ENCODE measurements around the gene DLG1.
A peak's percentile ranks its signal among the peaks of the same experiment; 100 is the strongest.

The DLG1 gene

DNA sequence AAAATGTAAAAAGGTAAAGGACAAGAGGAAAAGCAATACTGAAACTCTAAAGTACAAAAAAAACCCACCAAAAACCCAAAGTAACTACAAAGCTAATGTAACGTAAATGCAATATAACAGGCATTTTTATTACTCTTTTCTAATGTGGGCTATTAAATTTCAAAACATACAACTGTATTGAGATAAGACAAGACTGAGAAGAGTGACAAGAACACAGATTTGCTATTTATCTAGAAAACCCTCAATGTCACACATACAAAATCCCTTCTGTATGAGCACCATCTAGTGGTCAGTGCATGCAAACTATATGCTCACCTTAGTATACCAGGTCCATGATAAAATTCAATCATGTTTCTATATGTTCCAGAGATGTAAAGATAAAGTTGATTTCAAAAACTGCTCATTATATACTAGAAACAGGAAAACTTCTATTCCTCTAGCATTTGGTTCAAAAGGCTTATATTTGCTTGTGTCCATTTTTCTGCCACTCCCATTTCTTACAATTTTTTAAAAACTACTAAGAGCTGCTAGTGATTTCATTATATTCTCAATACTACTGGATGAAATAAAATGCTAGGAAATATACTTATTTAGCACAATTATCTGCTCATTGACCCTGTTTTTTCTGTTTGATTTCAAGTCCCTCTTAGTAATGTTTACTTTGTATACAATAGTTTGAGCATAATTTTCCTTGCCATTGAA lies 111.4 kb downstream of the DLG1 start:
- no peak overlapping the region for H3K27ac ChIP-seq
- H3K9me3 ChIP-seq: no peaks in the 10 kb centered on the region
- no peak overlapping the region for H3K4me3 ChIP-seq (ENCODE audit: low read depth in 1 of 2, low read length in 1 of 2)
- peaks cover 4 to 11% of the 10 kb centered on the region in 2 experiments for H3K4me1 ChIP-seq (ENCODE audit: control insufficient read depth in 1 of 2, insufficient read depth in 1 of 2, low read depth in 1 of 2, low read length in 1 of 2)
- H3K27me3 ChIP-seq: no peaks in the 10 kb centered on the region
- TF ChIP-seq, protein P1, sequence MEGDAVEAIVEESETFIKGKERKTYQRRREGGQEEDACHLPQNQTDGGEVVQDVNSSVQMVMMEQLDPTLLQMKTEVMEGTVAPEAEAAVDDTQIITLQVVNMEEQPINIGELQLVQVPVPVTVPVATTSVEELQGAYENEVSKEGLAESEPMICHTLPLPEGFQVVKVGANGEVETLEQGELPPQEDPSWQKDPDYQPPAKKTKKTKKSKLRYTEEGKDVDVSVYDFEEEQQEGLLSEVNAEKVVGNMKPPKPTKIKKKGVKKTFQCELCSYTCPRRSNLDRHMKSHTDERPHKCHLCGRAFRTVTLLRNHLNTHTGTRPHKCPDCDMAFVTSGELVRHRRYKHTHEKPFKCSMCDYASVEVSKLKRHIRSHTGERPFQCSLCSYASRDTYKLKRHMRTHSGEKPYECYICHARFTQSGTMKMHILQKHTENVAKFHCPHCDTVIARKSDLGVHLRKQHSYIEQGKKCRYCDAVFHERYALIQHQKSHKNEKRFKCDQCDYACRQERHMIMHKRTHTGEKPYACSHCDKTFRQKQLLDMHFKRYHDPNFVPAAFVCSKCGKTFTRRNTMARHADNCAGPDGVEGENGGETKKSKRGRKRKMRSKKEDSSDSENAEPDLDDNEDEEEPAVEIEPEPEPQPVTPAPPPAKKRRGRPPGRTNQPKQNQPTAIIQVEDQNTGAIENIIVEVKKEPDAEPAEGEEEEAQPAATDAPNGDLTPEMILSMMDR (IDR thresholded peaks at IDR 0.05): peak; percentile 82
- H3K36me3 ChIP-seq: no peaks in the 10 kb centered on the region

DNA sequence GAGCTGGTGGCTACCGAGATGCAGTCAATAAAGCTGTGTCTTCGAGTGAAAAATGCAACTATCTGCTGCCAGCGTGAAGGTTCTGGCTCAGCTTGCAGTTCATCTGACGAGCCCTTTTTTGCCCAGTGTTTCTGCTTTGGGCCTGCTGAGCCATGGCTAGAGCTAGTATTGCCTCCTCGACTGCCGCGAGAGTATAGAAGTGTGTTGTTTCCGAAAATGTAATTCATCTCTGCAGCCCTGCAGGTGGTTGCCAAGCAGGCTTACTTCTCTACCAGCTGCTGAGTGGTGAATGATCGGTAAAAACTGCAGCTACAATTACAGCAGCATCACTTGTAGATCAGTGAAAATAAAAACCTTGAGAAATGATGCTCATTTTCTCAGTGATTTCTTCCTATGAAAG lies 114.8 kb downstream of the DLG1 start:
- Histone ChIP-seq H3K36me3 (no peaks in the 10 kb centered on the region), H3K27me3 (no peaks in the 10 kb centered on the region), H3K27ac (no peak overlapping the region), H3K4me3 (ENCODE audit: low read depth in 1 of 2, low read length in 1 of 2) (no peak overlapping the region), H3K9me3 (no peaks in the 10 kb centered on the region), H3K4me1 (ENCODE audit: control insufficient read depth in 1 of 2, insufficient read depth in 1 of 2, low read depth in 1 of 2, low read length in 1 of 2) (peaks cover 19 to 28% of the 10 kb centered on the region in 2 experiments)
- TF ChIP-seq, protein P1 (IDR thresholded peaks at IDR 0.05): no peak

DNA sequence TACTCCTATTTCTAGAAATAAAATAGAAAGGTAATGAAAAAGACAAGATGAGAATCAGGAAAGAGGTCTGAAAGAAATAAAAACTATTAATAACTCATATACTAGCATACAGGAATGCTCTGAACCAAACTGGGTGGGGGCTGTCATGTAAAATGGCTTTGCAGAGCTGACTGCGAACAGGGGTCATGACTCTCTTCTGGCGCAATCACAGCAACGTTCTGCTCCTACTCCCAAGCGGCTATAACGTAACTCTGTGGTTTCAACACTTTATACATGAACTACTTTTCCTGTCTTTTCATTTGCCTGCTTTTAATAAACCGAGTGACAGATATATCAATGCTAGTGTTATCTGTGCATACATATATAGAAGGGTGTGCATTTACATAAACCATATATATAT lies 116.7 kb downstream of the DLG1 start:
- H3K9me3 ChIP-seq: no peaks in the 10 kb centered on the region
- H3K27ac ChIP-seq: peak overlapping the region; percentile 64
- no peaks in the 10 kb centered on the region for H3K36me3 ChIP-seq
- TF ChIP-seq, protein P1 (IDR thresholded peaks at IDR 0.05): no peak
- H3K27me3 ChIP-seq: no peaks in the 10 kb centered on the region
- peak overlapping the region; percentile 39 to 42 for H3K4me3 ChIP-seq (ENCODE audit: low read depth in 1 of 2, low read length in 1 of 2)
- peaks cover 19 to 28% of the 10 kb centered on the region in 2 experiments for H3K4me1 ChIP-seq (ENCODE audit: control insufficient read depth in 1 of 2, insufficient read depth in 1 of 2, low read depth in 1 of 2, low read length in 1 of 2)

DNA sequence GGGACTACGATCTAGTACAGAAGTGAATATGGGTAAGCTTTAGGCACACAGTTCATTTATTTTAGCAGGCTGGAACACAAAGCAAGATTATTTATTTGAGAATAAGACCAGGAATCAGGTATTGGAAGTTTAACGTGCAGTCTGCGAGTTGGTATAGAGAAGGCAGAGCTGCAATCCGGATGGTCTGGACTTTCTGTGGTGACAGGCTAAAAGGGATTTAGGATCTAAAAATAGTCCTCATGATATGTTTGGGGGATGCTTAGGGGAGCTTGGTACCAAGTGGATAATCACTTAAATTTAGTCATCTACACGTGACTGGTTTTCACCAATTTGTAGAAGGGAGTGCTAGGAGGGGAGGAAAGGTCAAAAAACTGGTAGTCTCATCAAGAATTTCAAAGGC lies 119.4 kb downstream of the DLG1 start:
- peaks cover 19 to 28% of the 10 kb centered on the region in 2 experiments for H3K4me1 ChIP-seq (ENCODE audit: control insufficient read depth in 1 of 2, insufficient read depth in 1 of 2, low read depth in 1 of 2, low read length in 1 of 2)
- no peaks in the 10 kb centered on the region for H3K9me3 ChIP-seq
- H3K36me3 ChIP-seq: no peaks in the 10 kb centered on the region
- H3K4me3 ChIP-seq (ENCODE audit: low read depth in 1 of 2, low read length in 1 of 2): no peak overlapping the region
- no peak overlapping the region for H3K27ac ChIP-seq
- TF ChIP-seq, protein P1 (IDR thresholded peaks at IDR 0.05): no peak
- no peaks in the 10 kb centered on the region for H3K27me3 ChIP-seq

DNA sequence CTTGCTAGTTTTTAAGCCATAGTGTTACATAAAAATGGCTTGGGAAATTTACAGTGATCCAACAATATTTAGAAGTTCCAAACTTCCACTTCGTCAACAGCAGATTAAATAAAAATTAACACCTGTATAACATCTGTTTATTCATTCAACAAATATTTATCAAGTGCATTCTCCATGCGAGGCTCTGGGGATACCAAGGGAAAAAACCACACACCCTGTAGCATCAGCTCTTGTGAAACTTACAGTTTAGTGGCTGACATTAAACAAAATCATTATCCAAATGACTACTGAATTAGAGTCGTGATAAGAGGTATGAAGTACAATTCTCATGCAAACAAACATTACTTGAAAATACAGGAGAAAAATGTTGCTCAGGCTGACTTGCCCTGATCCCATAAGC lies 122.9 kb downstream of the DLG1 start:
- TF ChIP-seq, protein P1 (IDR thresholded peaks at IDR 0.05): no peak
- Histone ChIP-seq H3K27me3 (no peaks in the 10 kb centered on the region), H3K4me3 (ENCODE audit: low read depth in 1 of 2, low read length in 1 of 2) (no peak overlapping the region), H3K27ac (no peak overlapping the region), H3K4me1 (ENCODE audit: control insufficient read depth in 1 of 2, insufficient read depth in 1 of 2, low read depth in 1 of 2, low read length in 1 of 2) (peaks cover 7 to 14% of the 10 kb centered on the region in 2 experiments), H3K9me3 (no peaks in the 10 kb centered on the region), H3K36me3 (no peaks in the 10 kb centered on the region)
